Breast epithelium (tissue), 3 donors: ENCODE data around the gene PSMD13.

Experiments used
- CTCF ChIP-seq, 3 donors: fragments of 450-650 bp; IDR thresholded peaks; one replicate each; pipeline ENCODE4 v1.5.1; 2016 to 2017; ENCODE audit warnings: antibody characterized with exemption in 3 of 3, mild to moderate bottlenecking in 3 of 3, moderate library complexity in 3 of 3
- POLR2A ChIP-seq: fragments of 450-650 bp; IDR thresholded peaks from one replicate; pipeline ENCODE4 v1.6.1; 2016; ENCODE audit warnings: antibody characterized with exemption, mild to moderate bottlenecking, moderate library complexity
- POLR2AphosphoS5 ChIP-seq, 3 donors: sonication (generic); formaldehyde crosslinking; IDR thresholded peaks; one replicate each; pipeline ENCODE4 v1.6.1; 2017; ENCODE audit warnings: antibody characterized with exemption in 3 of 3

DNA sequence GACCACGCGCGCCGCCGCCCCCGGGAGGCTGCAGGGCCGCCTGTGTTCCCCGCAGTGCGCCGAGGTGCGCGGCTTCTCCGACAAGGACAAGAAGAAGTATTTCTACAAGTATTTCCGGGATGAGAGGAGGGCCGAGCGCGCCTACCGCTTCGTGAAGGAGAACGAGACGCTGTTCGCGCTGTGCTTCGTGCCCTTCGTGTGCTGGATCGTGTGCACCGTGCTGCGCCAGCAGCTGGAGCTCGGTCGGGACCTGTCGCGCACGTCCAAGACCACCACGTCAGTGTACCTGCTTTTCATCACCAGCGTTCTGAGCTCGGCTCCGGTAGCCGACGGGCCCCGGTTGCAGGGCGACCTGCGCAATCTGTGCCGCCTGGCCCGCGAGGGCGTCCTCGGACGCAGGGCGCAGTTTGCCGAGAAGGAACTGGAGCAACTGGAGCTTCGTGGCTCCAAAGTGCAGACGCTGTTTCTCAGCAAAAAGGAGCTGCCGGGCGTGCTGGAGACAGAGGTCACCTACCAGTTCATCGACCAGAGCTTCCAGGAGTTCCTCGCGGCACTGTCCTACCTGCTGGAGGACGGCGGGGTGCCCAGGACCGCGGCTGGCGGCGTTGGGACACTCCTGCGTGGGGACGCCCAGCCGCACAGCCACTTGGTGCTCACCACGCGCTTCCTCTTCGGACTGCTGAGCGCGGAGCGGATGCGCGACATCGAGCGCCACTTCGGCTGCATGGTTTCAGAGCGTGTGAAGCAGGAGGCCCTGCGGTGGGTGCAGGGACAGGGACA, 44.1 kb downstream of the PSMD13 start:
- no peak for TF ChIP-seq POLR2AphosphoS5 (IDR thresholded peaks at IDR 0.05)
- no peak for TF ChIP-seq CTCF (IDR thresholded peaks at IDR 0.05)
- no peak for TF ChIP-seq POLR2A
